DMS153 treated with DMSO at 0.1 percent for 48 hours (cell line): ENCODE results near the gene TEKT4.
"Not testable (repeated sequence)": the region's sequence is repeated elsewhere in the genome, so short reads cannot be mapped to it uniquely, and the experiment has no call there.

Experiments
- DNase-seq: peaks from one replicate; lab custom pipeline; 2025; ENCODE audit not compliant: unreplicated experiment; lab: John Stamatoyannopoulos, UW

TEKT4 gene

GRCh38 chr2:94875820-94876522, 4.7 kb downstream of the TEKT4 start:
- no peak for DNase-seq

- no peak for DNase-seq
These were observed 5.3 kb downstream of the TEKT4 start for GRCh38 chr2:94876523-94876863.

- no peak for DNase-seq
These were observed 5.9 kb downstream of the TEKT4 start for GRCh38 chr2:94877129-94877528.

- DNase-seq = not testable (repeated sequence)
These were observed 7.3 kb downstream of the TEKT4 start for GRCh38 chr2:94878575-94878974.

- DNase-seq = no peak
These were observed 8.2 kb downstream of the TEKT4 start for GRCh38 chr2:94879314-94879981.

GRCh38 chr2:94879982-94880377, 8.8 kb downstream of the TEKT4 start:
- no peak for DNase-seq

GRCh38 chr2:94880507-94880906, 9.3 kb downstream of the TEKT4 start:
- DNase-seq = no peak

- DNase-seq = no peak
These were observed 9.8 kb downstream of the TEKT4 start for GRCh38 chr2:94881070-94881469.

GRCh38 chr2:94890234-94890633, 19.0 kb downstream of the TEKT4 start:
- DNase-seq = no peak

- DNase-seq = not testable (repeated sequence)
These were observed 24.0 kb downstream of the TEKT4 start for GRCh38 chr2:94895273-94895672.

- DNase-seq = not testable (repeated sequence)
These were observed 35.7 kb downstream of the TEKT4 start for GRCh38 chr2:94906976-94907375.

- no peak for DNase-seq
These were observed 52.0 kb downstream of the TEKT4 start for GRCh38 chr2:94923196-94923595.

- DNase-seq = not testable (repeated sequence)
These were observed 53.8 kb downstream of the TEKT4 start for GRCh38 chr2:94924999-94925398.
